Mesendoderm (in vitro differentiated cells): Measurements from ENCODE around the gene ABCA5.

Source experiments
- DNase-seq: peaks from one replicate; pipeline ENCODE4 v3.0.0; 2013
- H2AK5ac ChIP-seq: 2 replicates; pipeline ENCODE4 v1.6.1; 2013; ENCODE audit warnings: low read length, inconsistent platforms
- H2BK120ac ChIP-seq: 2 replicates; pipeline ENCODE4 v1.6.1; 2013; ENCODE audit warnings: low read depth, mild to moderate bottlenecking, low read length, moderate library complexity, mixed read lengths
- H2BK15ac ChIP-seq: replicated peaks from 2 replicates; pipeline ENCODE4 v1.6.1; 2013; ENCODE audit warnings: low read depth, mild to moderate bottlenecking, moderate library complexity
- H2BK5ac ChIP-seq: 2 replicates; pipeline ENCODE4 v1.6.1; 2013; ENCODE audit warnings: low read length, inconsistent platforms
- H3K18ac ChIP-seq: 2 replicates; pipeline ENCODE4 v1.6.1; 2013; ENCODE audit warnings: mild to moderate bottlenecking, low read length, mixed read lengths
- H3K23ac ChIP-seq: one replicate; pipeline ENCODE4 v1.6.1; 2013; ENCODE audit warnings: low read length
- H3K27ac ChIP-seq: 2 replicates; pipeline ENCODE4 v1.5.1; 2013; ENCODE audit warnings: low read depth, mild to moderate bottlenecking, inconsistent platforms, low read length, moderate library complexity
- H3K27me3 ChIP-seq: 2 replicates; pipeline ENCODE4 v1.6.1; 2013; ENCODE audit warnings: low read length, control low read depth, mild to moderate bottlenecking, inconsistent platforms; ENCODE audit not compliant: insufficient read depth, poor library complexity
- H3K36me3 ChIP-seq: 2 replicates; pipeline ENCODE4 v1.6.1; 2013; ENCODE audit warnings: low read length, inconsistent platforms; ENCODE audit not compliant: control insufficient read depth, insufficient read depth
- H3K4ac ChIP-seq: one replicate; pipeline ENCODE4 v1.6.1; 2013; ENCODE audit warnings: low read depth, mild to moderate bottlenecking, low read length, moderate library complexity
- H3K4me1 ChIP-seq: 2 replicates; pipeline ENCODE4 v1.6.1; 2013; ENCODE audit warnings: low read depth, low read length, inconsistent platforms; ENCODE audit not compliant: control insufficient read depth
- H3K4me2 ChIP-seq: 2 replicates; pipeline ENCODE4 v1.6.1; 2013; ENCODE audit warnings: low read length
- H3K4me3 ChIP-seq: 2 replicates; pipeline ENCODE4 v1.5.1; 2013; ENCODE audit warnings: mild to moderate bottlenecking, low read length
- H3K56ac ChIP-seq: one replicate; pipeline ENCODE4 v1.6.1; 2013; ENCODE audit warnings: low read length
- H3K79me1 ChIP-seq: 2 replicates; pipeline ENCODE4 v1.6.1; 2013; ENCODE audit warnings: low read length, inconsistent platforms
- H3K79me2 ChIP-seq: 2 replicates; pipeline ENCODE4 v1.6.1; 2013; ENCODE audit warnings: mild to moderate bottlenecking, low read length; ENCODE audit not compliant: control insufficient read depth, insufficient read depth
- H3K9ac ChIP-seq: 2 replicates; pipeline ENCODE4 v1.6.1; 2013; ENCODE audit warnings: low read length, inconsistent platforms
- H4K5ac ChIP-seq: one replicate; pipeline ENCODE4 v1.6.1; 2013; ENCODE audit warnings: low read length
- H4K8ac ChIP-seq: one replicate; pipeline ENCODE4 v1.6.1; 2013; ENCODE audit warnings: low read depth, mild to moderate bottlenecking, control low read depth, low read length, moderate library complexity
- WGBS: extraction: QIAGEN DNeasy Blood & Tissue Kit; methylation state at CpG from one replicate; pipeline ENCODE4 v1.1.7; 2013; ENCODE audit warnings: low lambda C conversion rate, missing lambda C conversion rate; ENCODE audit not compliant: insufficient coverage; ENCODE audit errors: extremely low coverage; 5-methylcytosine and 5-hydroxymethylcytosine counted together

The ABCA5 gene

GRCh38 chr17:69361156-69361555 is 34.2 kb upstream of the ABCA5 start:
- H3K9ac ChIP-seq: no peak overlapping the region
- no peaks in the 10 kb centered on the region for H3K36me3 ChIP-seq
- no peaks in the 10 kb centered on the region for H3K27me3 ChIP-seq
- H3K18ac ChIP-seq: no peak overlapping the region
- H3K4me3 ChIP-seq: no peak overlapping the region
- no peak overlapping the region for H3K23ac ChIP-seq
- no peak overlapping the region for H4K5ac ChIP-seq
- no peak overlapping the region for H3K56ac ChIP-seq
- H3K4ac ChIP-seq: no peak overlapping the region
- no peaks in the 10 kb centered on the region for H3K79me2 ChIP-seq
- no peak overlapping the region for H2BK15ac ChIP-seq
- H3K4me1 ChIP-seq: no peaks in the 10 kb centered on the region
- no peak overlapping the region for H2BK5ac ChIP-seq
- no peak for DNase-seq
- H3K27ac ChIP-seq: no peak overlapping the region
- no peak overlapping the region for H4K8ac ChIP-seq
- H2BK120ac ChIP-seq: no peak overlapping the region
- no peaks in the 10 kb centered on the region for H3K79me1 ChIP-seq
- H2AK5ac ChIP-seq: no peak overlapping the region
- H3K4me2 ChIP-seq: no peak overlapping the region

DNA sequence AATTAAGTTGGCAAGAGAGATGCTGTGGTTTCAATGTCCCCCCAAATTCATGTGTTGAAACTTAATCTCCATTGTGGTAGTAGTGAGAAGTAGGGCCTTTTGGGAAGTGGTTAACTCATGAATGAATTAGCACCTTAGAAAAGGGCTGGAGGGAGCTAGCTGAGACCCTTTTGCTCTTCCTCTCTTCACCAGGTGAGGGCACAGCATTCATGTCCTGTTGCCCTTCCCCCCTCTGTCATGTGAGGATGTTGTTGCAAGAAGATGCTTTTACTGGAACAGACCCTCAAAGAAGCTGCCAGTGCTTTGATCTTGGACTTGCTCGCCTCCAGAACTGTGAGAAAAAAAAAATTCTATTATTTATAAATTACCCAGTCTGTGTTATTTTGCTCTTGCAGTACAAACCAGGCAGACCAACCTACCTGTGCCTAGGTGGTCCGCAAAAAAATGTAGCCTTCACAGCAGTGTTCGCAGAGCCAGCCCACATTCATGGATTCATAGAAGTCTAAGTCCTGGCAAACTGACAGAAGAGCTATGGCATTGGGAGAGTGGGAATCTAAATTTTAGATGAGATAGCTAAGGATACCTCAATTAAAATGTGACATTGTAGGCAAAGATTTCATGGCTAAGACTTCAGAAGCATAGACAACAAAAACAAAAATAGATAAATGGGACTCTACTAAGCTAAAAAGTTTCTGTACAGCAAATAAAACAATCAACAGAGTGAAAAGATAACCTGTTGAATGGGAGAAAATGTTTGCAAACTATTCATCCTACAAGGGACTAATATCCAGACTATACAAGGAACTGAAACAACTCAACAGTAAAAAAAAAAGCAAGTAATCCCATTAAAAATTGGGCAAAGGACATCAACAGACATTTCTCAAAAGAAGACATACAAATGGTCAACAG is 32.0 kb upstream of the ABCA5 start:
- no CpG with 5 or more reads among the region's 3 CpGs for WGBS
- Histone ChIP-seq H3K27me3 (no peaks in the 10 kb centered on the region), H4K8ac (no peak overlapping the region), H3K4me1 (no peaks in the 10 kb centered on the region), H3K56ac (no peak overlapping the region), H3K9ac (no peak overlapping the region), H2AK5ac (no peak overlapping the region), H3K79me1 (no peaks in the 10 kb centered on the region), H3K79me2 (no peaks in the 10 kb centered on the region), H3K18ac (no peak overlapping the region), H3K23ac (no peak overlapping the region), H3K4me2 (no peak overlapping the region), H3K36me3 (no peaks in the 10 kb centered on the region), H3K27ac (no peak overlapping the region), H4K5ac (no peak overlapping the region), H2BK120ac (no peak overlapping the region), H3K4ac (no peak overlapping the region), H3K4me3 (no peak overlapping the region), H2BK5ac (no peak overlapping the region), H2BK15ac (no peak overlapping the region)
- DNase-seq: peak; percentile 92

DNA sequence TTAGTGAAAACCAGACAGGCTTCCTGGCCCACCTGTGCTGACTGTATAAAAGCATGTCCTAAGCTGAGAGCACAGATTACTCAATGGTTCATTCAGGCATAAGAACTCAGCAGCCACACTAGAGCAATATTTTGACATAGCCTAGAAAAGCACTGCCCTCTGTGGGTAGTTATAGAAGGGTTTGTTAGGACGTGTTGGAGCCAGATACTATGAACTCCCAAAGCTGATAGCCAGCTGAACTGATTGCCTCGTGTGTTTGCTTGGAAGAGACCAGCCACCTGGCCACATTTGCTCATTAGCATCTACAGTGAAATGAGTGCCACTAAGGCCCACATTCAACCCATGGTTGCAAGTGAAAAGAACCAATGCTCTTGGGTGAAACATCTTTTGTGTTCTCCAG is 30.8 kb upstream of the ABCA5 start:
- Histone ChIP-seq H3K56ac (no peak overlapping the region), H3K79me1 (no peaks in the 10 kb centered on the region), H3K9ac (no peak overlapping the region), H4K8ac (no peak overlapping the region), H3K4me3 (no peak overlapping the region), H3K27ac (no peak overlapping the region), H3K4me2 (no peak overlapping the region), H3K27me3 (no peaks in the 10 kb centered on the region), H3K36me3 (no peaks in the 10 kb centered on the region), H3K4me1 (no peaks in the 10 kb centered on the region), H3K23ac (no peak overlapping the region), H2BK15ac (no peak overlapping the region), H3K4ac (no peak overlapping the region), H4K5ac (no peak overlapping the region), H2BK5ac (no peak overlapping the region), H2AK5ac (no peak overlapping the region), H3K18ac (no peak overlapping the region), H2BK120ac (no peak overlapping the region), H3K79me2 (no peaks in the 10 kb centered on the region)
- WGBS: no CpG with 5 or more reads among the region's 2 CpGs
- DNase-seq: peak; percentile 16

DNA sequence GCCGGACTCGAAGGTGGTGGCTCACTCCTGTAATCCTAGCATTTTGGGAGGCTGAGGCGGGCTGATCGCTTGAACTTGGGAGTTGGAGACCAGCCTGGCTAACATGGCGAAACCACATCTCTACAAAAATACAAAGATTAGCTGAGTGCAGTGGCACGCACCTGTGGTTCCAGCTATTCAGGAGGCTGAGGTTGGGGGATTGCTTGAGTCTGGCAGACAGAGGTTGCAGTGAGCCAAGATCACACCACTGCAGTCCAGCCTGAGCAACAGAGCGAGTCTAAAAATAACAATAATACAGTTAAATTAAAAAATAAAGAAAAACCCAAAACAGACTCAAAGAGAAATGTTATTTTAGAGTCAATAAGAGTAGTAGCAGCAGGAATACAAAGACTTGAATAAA is 29.7 kb upstream of the ABCA5 start:
- Histone ChIP-seq H2BK15ac (no peak overlapping the region), H3K79me1 (no peaks in the 10 kb centered on the region), H2BK120ac (no peak overlapping the region), H3K4ac (no peak overlapping the region), H3K18ac (no peak overlapping the region), H3K79me2 (no peaks in the 10 kb centered on the region), H4K5ac (no peak overlapping the region), H3K27ac (no peak overlapping the region), H3K27me3 (no peaks in the 10 kb centered on the region), H4K8ac (no peak overlapping the region), H3K4me1 (no peaks in the 10 kb centered on the region), H3K56ac (no peak overlapping the region), H2BK5ac (no peak overlapping the region), H3K4me3 (no peak overlapping the region), H3K4me2 (no peak overlapping the region), H2AK5ac (no peak overlapping the region), H3K9ac (no peak overlapping the region), H3K23ac (no peak overlapping the region), H3K36me3 (no peaks in the 10 kb centered on the region)
- no peak for DNase-seq
- WGBS: no CpG with 5 or more reads among the region's 7 CpGs

- no peaks in the 10 kb centered on the region for H3K27me3 ChIP-seq
- H3K79me1 ChIP-seq: no peaks in the 10 kb centered on the region
- no peak overlapping the region for H3K23ac ChIP-seq
- H3K4ac ChIP-seq: no peak overlapping the region
- H3K4me1 ChIP-seq: no peaks in the 10 kb centered on the region
- no peak overlapping the region for H3K4me3 ChIP-seq
- no peak overlapping the region for H3K27ac ChIP-seq
- DNase-seq: no peak
- H3K36me3 ChIP-seq: no peaks in the 10 kb centered on the region
- no peak overlapping the region for H2BK15ac ChIP-seq
- no peak overlapping the region for H2BK5ac ChIP-seq
- WGBS: no CpG with 5 or more reads among the region's 4 CpGs
- no peak overlapping the region for H2BK120ac ChIP-seq
- H2AK5ac ChIP-seq: no peak overlapping the region
- no peak overlapping the region for H3K4me2 ChIP-seq
- no peak overlapping the region for H3K9ac ChIP-seq
- no peak overlapping the region for H3K56ac ChIP-seq
- no peaks in the 10 kb centered on the region for H3K79me2 ChIP-seq
- H3K18ac ChIP-seq: no peak overlapping the region
- H4K8ac ChIP-seq: no peak overlapping the region
- no peak overlapping the region for H4K5ac ChIP-seq
Measured at GRCh38 chr17:69350911-69351310, 24.0 kb upstream of the ABCA5 start.

DNA sequence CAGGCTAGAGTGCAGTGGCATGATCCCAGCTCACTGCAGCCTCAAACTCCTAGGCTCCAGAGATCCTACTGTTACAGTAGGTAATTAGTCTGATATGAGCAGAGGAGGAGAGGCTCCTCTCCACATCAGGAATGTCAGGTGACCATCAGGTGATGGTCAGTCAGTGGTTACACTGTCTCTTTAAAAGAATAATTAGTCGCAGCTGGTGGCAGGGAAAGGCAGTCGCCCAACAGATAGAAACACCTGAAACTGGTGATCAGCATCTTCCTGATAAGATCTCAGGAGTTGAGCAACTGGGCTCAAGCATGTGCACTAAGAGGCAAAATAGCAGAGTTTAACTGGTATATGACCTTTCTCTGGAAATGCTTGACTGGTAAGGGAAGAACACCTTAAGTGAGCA is 21.5 kb upstream of the ABCA5 start:
- Histone ChIP-seq H4K5ac (no peak overlapping the region), H3K79me1 (no peaks in the 10 kb centered on the region), H3K9ac (no peak overlapping the region), H2AK5ac (no peak overlapping the region), H3K27me3 (no peaks in the 10 kb centered on the region), H2BK5ac (no peak overlapping the region), H3K4ac (no peak overlapping the region), H3K4me1 (no peaks in the 10 kb centered on the region), H2BK15ac (no peak overlapping the region), H3K56ac (no peak overlapping the region), H3K4me3 (no peak overlapping the region), H3K79me2 (no peaks in the 10 kb centered on the region), H3K36me3 (no peaks in the 10 kb centered on the region), H3K18ac (no peak overlapping the region), H2BK120ac (no peak overlapping the region), H4K8ac (no peak overlapping the region), H3K27ac (no peak overlapping the region), H3K23ac (no peak overlapping the region), H3K4me2 (no peak overlapping the region)
- no peak for DNase-seq
- WGBS: no CpG with 5 or more reads among the region's 2 CpGs
